Measurements from ENCODE around the gene CNTRL.
A peak's percentile ranks its signal among the peaks of the same experiment; 100 is the strongest.

The CNTRL gene

GRCh38 chr9:121075251-121076036, 689 bp downstream of the CNTRL start:
- peak overlapping the region; percentile 98 for H3K27ac ChIP-seq (ENCODE audit: low read depth, low read length)
- peak overlapping the region; percentile 77 for H3K4me2 ChIP-seq (ENCODE audit: low read length)
- H3F3A ChIP-seq (ENCODE audit: control insufficient read depth, insufficient read depth): peaks cover 33% of the 10 kb centered on the region
- peaks cover 67% of the 10 kb centered on the region for H3K79me2 ChIP-seq (ENCODE audit: control insufficient read depth, low read length)
- H3K9me2 ChIP-seq (replicated peaks; ENCODE audit: control insufficient read depth, low read length): no peaks in the 10 kb centered on the region
- H4K20me1 ChIP-seq (ENCODE audit: control insufficient read depth, insufficient read depth, low read depth, low read length): peaks cover 3% of the 10 kb centered on the region; the same call in 1 of the 2 replicates
- TF ChIP-seq EZH2phosphoT487 (IDR thresholded peaks at IDR 0.05; ENCODE audit: borderline replicate concordance, low read length) (no peak), CTCF (IDR thresholded peaks at IDR 0.05; ENCODE audit: low read depth, low read length, poor library complexity, severe bottlenecking) (no peak)
- H3K9me3 ChIP-seq (ENCODE audit: control insufficient read depth, insufficient read depth, low read length): peaks cover 1% of the 10 kb centered on the region; the same call in 1 of the 2 replicates
- H3K4me1 ChIP-seq (ENCODE audit: control insufficient read depth, low read length): peaks cover 61% of the 10 kb centered on the region
- peaks cover 62% of the 10 kb centered on the region for H3K36me3 ChIP-seq (ENCODE audit: control insufficient read depth, low read length)
- H3K4me3 ChIP-seq (ENCODE audit: low read length): peak overlapping the region; percentile 81
- H3K27me3 ChIP-seq (ENCODE audit: control insufficient read depth, low read length): no peaks in the 10 kb centered on the region

DNA sequence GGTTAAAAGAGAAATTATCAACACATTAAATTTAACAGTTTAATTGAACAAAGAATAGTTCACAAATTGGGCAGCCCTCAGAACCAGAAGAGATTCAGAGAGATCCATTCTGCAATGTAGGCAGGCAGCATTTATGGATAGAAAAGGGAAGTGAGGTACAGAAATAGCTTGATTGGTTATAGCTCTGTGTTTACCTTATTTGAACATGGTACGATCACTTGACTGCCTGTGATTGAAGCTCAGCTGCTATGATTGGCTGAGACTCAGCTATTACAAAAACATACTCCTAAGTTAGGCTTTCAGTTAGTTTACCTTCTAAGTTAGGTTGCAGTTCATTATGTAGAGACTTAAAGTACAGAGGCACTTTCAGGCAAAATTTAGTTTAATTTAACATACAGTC, 7.3 kb downstream of the CNTRL start:
- no peaks in the 10 kb centered on the region for H3K9me2 ChIP-seq (replicated peaks; ENCODE audit: control insufficient read depth, low read length)
- no peak for TF ChIP-seq CTCF (IDR thresholded peaks at IDR 0.05; ENCODE audit: low read depth, low read length, poor library complexity, severe bottlenecking)
- TF ChIP-seq EZH2phosphoT487 (IDR thresholded peaks at IDR 0.05; ENCODE audit: borderline replicate concordance, low read length): no peak
- no peaks in the 10 kb centered on the region for H3K27me3 ChIP-seq (ENCODE audit: control insufficient read depth, low read length)
- H3K27ac ChIP-seq (ENCODE audit: low read depth, low read length): 0 out of 2 replicates have a peak overlapping the region, but pooled peaks have one; percentile 9
- peaks cover 99% of the 10 kb centered on the region for H3K79me2 ChIP-seq (ENCODE audit: control insufficient read depth, low read length)
- H3K4me1 ChIP-seq (ENCODE audit: control insufficient read depth, low read length): peaks cover 20% of the 10 kb centered on the region
- H4K20me1 ChIP-seq (ENCODE audit: control insufficient read depth, insufficient read depth, low read depth, low read length): peaks cover 7% of the 10 kb centered on the region; the same call in 1 of the 2 replicates
- no peak overlapping the region for H3K4me3 ChIP-seq (ENCODE audit: low read length)
- peaks cover 95% of the 10 kb centered on the region for H3K36me3 ChIP-seq (ENCODE audit: control insufficient read depth, low read length)
- H3K9me3 ChIP-seq (ENCODE audit: control insufficient read depth, insufficient read depth, low read length): no peaks in the 10 kb centered on the region
- H3F3A ChIP-seq (ENCODE audit: control insufficient read depth, insufficient read depth): no peaks in the 10 kb centered on the region; the same call in 1 of the 2 replicates
- H3K4me2 ChIP-seq (ENCODE audit: low read length): 0 out of 2 replicates have a peak overlapping the region, but pooled peaks have one; percentile 1

DNA sequence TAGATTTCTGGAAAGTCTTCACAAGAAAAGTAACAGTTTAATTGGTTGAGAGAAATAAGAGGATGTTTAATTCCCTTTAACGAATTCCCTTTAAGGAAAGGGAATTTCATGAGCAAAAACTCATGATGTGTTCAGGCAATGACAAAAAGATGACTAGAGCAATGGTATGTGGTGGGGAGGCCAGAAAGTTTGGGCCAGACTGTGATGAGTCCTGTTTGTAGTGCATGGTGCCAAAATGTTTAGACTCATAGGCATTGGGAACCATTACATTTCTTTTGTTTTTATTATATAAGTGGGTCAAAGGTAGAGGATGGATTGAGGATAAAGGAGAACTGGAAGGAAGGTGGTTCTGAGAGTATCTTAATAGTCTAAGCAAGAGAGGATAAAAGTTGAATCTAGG, 10.9 kb downstream of the CNTRL start:
- H3K79me2 ChIP-seq (ENCODE audit: control insufficient read depth, low read length): peaks cover 88% of the 10 kb centered on the region

More for the DNA sequence above, 10.9 kb downstream of the CNTRL start:
- peaks cover 4% of the 10 kb centered on the region; the same call in 1 of the 2 replicates for H4K20me1 ChIP-seq (ENCODE audit: control insufficient read depth, insufficient read depth, low read depth, low read length)
- H3K4me2 ChIP-seq (ENCODE audit: low read length): no peak overlapping the region
- H3K9me3 ChIP-seq (ENCODE audit: control insufficient read depth, insufficient read depth, low read length): no peaks in the 10 kb centered on the region
- H3K9me2 ChIP-seq (replicated peaks; ENCODE audit: control insufficient read depth, low read length): no peaks in the 10 kb centered on the region
- H3K4me3 ChIP-seq (ENCODE audit: low read length): no peak overlapping the region
- peaks cover 5% of the 10 kb centered on the region; the same call in 1 of the 2 replicates for H3F3A ChIP-seq (ENCODE audit: control insufficient read depth, insufficient read depth)
- H3K36me3 ChIP-seq (ENCODE audit: control insufficient read depth, low read length): peaks cover 96% of the 10 kb centered on the region
- H3K27ac ChIP-seq (ENCODE audit: low read depth, low read length): no peak overlapping the region
- H3K27me3 ChIP-seq (ENCODE audit: control insufficient read depth, low read length): no peaks in the 10 kb centered on the region
- peaks cover 13% of the 10 kb centered on the region for H3K4me1 ChIP-seq (ENCODE audit: control insufficient read depth, low read length)
- TF ChIP-seq EZH2phosphoT487 (IDR thresholded peaks at IDR 0.05; ENCODE audit: borderline replicate concordance, low read length): no peak
- TF ChIP-seq CTCF (IDR thresholded peaks at IDR 0.05; ENCODE audit: low read depth, low read length, poor library complexity, severe bottlenecking): no peak
